K562 (cell line): ENCODE data around the gene PATJ. TPM values are rescaled to one million over a fixed set of nuclear protein-coding genes. Genes with fewer than 3 reads are reported as not detected.

Experiments
- ATAC-seq: fragments of 200-7000 bp; cut with Tn5 transposase; 3 replicates; pipeline ENCODE4 v1.9.1; 2020; ENCODE audit warnings: moderate library complexity
- BruUV-seq: library from RNA; stranded (reverse); fragments of 400-500 nt; replicated peaks from 2 replicates; lab custom pipeline; 2021; lab: Mats Ljungman, UMichigan
- CTCF ChIA-PET: fragments of 300-600 bp; formaldehyde crosslinking; extraction: SDS; loops from one replicate; lab custom pipeline; 2021; ENCODE audit warnings: low intra/inter-chr PET ratio; lab: Yijun Ruan, JAX
- POLR2A ChIA-PET: fragments of 300-600, 350-650 bp; sonication (Branson Sonifier 250); formaldehyde crosslinking; extraction: SDS; loops from one replicate; lab custom pipeline; 2021; ENCODE audit warnings: antibody characterized with exemption, inconsistent platforms; lab: Yijun Ruan, JAX
- DNase-seq, 4 experiments: peaks; one replicate each; pipeline versions ENCODE4 v3.0.0 to v3.0.0-alpha.2; 2011 to 2018; ENCODE audit warnings: low spot score in 3 of 4, mixed read lengths in 3 of 4; ENCODE audit errors: extremely low read depth in 1 of 4
- FAIRE-seq: peaks from 2 replicates; lab custom pipeline; 2011; peaks lifted over from hg19 to GRCh38; lab: Jason Lieb, UNC
- H2AFZ ChIP-seq: 2 replicates; pipeline ENCODE4 v1.6.0; 2011; ENCODE audit warnings: low read depth, low read length, control low read depth, inconsistent platforms
- H3K27ac ChIP-seq: fragments of 200-600 bp; 3 replicates; pipeline ENCODE4 v1.8.0; 2011; ENCODE audit warnings: low read depth, mild to moderate bottlenecking, control low read depth, inconsistent platforms, low read length, moderate library complexity, mixed read lengths; ENCODE audit errors: extremely low read depth
- H3K27me3 ChIP-seq, 2 experiments: fragments of 300-600 bp in 1 of 2; 2 replicates in 1 of 2; 3 replicates in 1 of 2; pipeline versions ENCODE4 v1.6.0 to v1.8.0; 2011; ENCODE audit warnings: inconsistent platforms in 2 of 2, low read length in 2 of 2, mild to moderate bottlenecking in 1 of 2, mixed read lengths in 1 of 2, moderate library complexity in 1 of 2; ENCODE audit not compliant: control insufficient read depth in 2 of 2, insufficient read depth in 2 of 2
- H3K36me3 ChIP-seq: fragments of 300-600 bp; 3 replicates; pipeline ENCODE4 v1.8.0; 2011; ENCODE audit warnings: mild to moderate bottlenecking, low read length, inconsistent platforms; ENCODE audit not compliant: control insufficient read depth, insufficient read depth
- H3K4me1 ChIP-seq, 2 experiments: fragments of 200-600 bp in 1 of 2; replicated peaks in 1 of 2; 2 replicates in 1 of 2; 3 replicates in 1 of 2; pipeline versions ENCODE4 v1.5.1 to v1.8.0; 2011; ENCODE audit warnings: inconsistent platforms in 2 of 2, low read length in 2 of 2, mild to moderate bottlenecking in 1 of 2, mixed read lengths in 1 of 2, moderate library complexity in 1 of 2; ENCODE audit not compliant: control insufficient read depth in 2 of 2, insufficient read depth in 2 of 2
- H3K4me2 ChIP-seq: 2 replicates; pipeline ENCODE4 v1.6.1; 2011; ENCODE audit warnings: low read length, control low read depth, inconsistent platforms, mixed read lengths; ENCODE audit not compliant: insufficient read depth
- H3K4me3 ChIP-seq: fragments of 200-600 bp; sonication (generic), shearing (Covaris generic); 2 replicates; pipeline ENCODE4 v1.5.1; 2016; ENCODE audit warnings: control low read depth, inconsistent platforms
- H3K79me2 ChIP-seq: fragments of 200-600 bp; 3 replicates; pipeline ENCODE4 v1.8.0; 2011; ENCODE audit warnings: low read length, inconsistent platforms; ENCODE audit not compliant: control insufficient read depth, insufficient read depth
- H3K9ac ChIP-seq, 2 experiments: 2 replicates each; pipeline versions ENCODE4 v1.6.0 to v1.6.1; 2011; ENCODE audit warnings: low read depth in 2 of 2, low read length in 2 of 2, control low read depth in 1 of 2, inconsistent platforms in 1 of 2, mild to moderate bottlenecking in 1 of 2, mixed read lengths in 1 of 2; ENCODE audit not compliant: insufficient read depth in 1 of 2
- H3K9me1 ChIP-seq: one replicate; pipeline ENCODE4 v1.6.0; 2011; ENCODE audit warnings: inconsistent platforms, mild to moderate bottlenecking, low read length, moderate library complexity; ENCODE audit not compliant: control insufficient read depth, insufficient read depth
- H3K9me3 ChIP-seq: replicated peaks from 2 replicates; pipeline ENCODE4 v1.5.1; 2011; ENCODE audit warnings: low read depth, low read length, inconsistent platforms; ENCODE audit not compliant: control insufficient read depth, insufficient read depth
- H4K20me1 ChIP-seq: replicated peaks from 2 replicates; pipeline ENCODE4 v1.6.1; 2011; ENCODE audit warnings: low read length, inconsistent platforms, mixed read lengths; ENCODE audit not compliant: control insufficient read depth, insufficient read depth
- ESRRA ChIP-seq: fragments of 450-650 bp; IDR thresholded peaks from 2 replicates; pipeline ENCODE4 v1.6.1; 2014; ENCODE audit warnings: low read depth, mild to moderate bottlenecking, moderate library complexity, borderline replicate concordance
- FOXP1 ChIP-seq: sonication (generic); formaldehyde crosslinking; IDR thresholded peaks from 2 replicates; pipeline ENCODE4 v1.8.0; 2022; ENCODE audit warnings: mild to moderate bottlenecking, missing genetic modification reagents
- PRMT5 ChIP-seq: sonication (generic); formaldehyde crosslinking; IDR thresholded peaks from 2 replicates; pipeline ENCODE4 v1.5.0; 2020; ENCODE audit warnings: missing genetic modification reagents
- SRSF3 ChIP-seq: fragments of 200-400 bp; formaldehyde crosslinking; IDR thresholded peaks from 2 replicates; pipeline ENCODE4 v1.6.1; 2016; ENCODE audit warnings: mild to moderate bottlenecking, low read length, moderate library complexity; ENCODE audit not compliant: insufficient read depth
- TSHZ1 ChIP-seq: fragments of 250-450 bp; sonication (Bioruptor Pico); IDR thresholded peaks from 2 replicates; pipeline ENCODE4 v1.4.0; 2020; ENCODE audit warnings: mild to moderate bottlenecking, moderate library complexity
- WGBS: fragments of 100-300 bp; shearing (Covaris generic); methylation state at CpG from one replicate; pipeline ENCODE4 v1.1.6; 2016; ENCODE audit warnings: low coverage, mixed read lengths; ENCODE audit not compliant: insufficient coverage; ENCODE audit errors: missing lambda C conversion rate; 5-methylcytosine and 5-hydroxymethylcytosine counted together
- in situ Hi-C: fragments of 300-500 bp; cut with MboI; formaldehyde crosslinking; loops from 4 replicates; pipeline ENCODE4 v1.15.0; 2018; ENCODE audit warnings: inconsistent platforms, mixed read lengths
- intact Hi-C: fragments of 100-400 bp; cut with micrococcal nuclease; formaldehyde crosslinking; loops from 2 replicates; pipeline ENCODE4 v1.14.2; 2022
- polyA plus RNA-seq, 8 experiments: library from polyadenylated mRNA; depleted of rRNA in 4 of 8; stranded (reverse) in 5 of 8; unstranded in 3 of 8; fragments of >200 nt; fragmentation: Nextera tagmentation in 2 of 8; fragmentation: Illumina TruSeq in 1 of 8; extraction: Ambion mirVana in 2 of 8; extraction: Trizol in 1 of 8; gene quantifications; 2 replicates each; pipeline versions ENCODE4 v1.2.1 to v1.2.3, GENCODE V29; 2011 to 2014; ENCODE audit warnings: inconsistent platforms in 1 of 8, missing spikeins in 1 of 8
- total RNA-seq, 7 experiments: library from RNA; depleted of rRNA in 6 of 7; stranded (reverse); fragments of >200 nt in 6 of 7; fragmentation: Illumina TruSeq in 2 of 7; extraction: Trizol in 2 of 7; gene quantifications; 2 replicates each; pipeline versions ENCODE4 v1.2.1 to v1.2.3, GENCODE V29; 2011 to 2021; ENCODE audit warnings: low replicate concordance in 1 of 7

PATJ gene
- total and polyA plus RNA-seq, 9 of the 15 experiments (the other 6 are each of a cell fraction or from before 2014, with no cell fraction given) = 0.22 TPM; not detected in 8

GRCh38 chr1:61819421-61819820 is 77.1 kb downstream of the PATJ start (continued):
- no peak for TF ChIP-seq TSHZ1 (CRISPR knock-in tag)
- no peak for TF ChIP-seq FOXP1
- TF ChIP-seq PRMT5 = no peak
- TF ChIP-seq ESRRA = no peak

- no peaks in the 10 kb centered on the region for H3K9me3 ChIP-seq
- H2AFZ ChIP-seq = no peak overlapping the region
- no peak for TF ChIP-seq SRSF3
- TF ChIP-seq, all 486 proteins: peak for 0
- POLR2A ChIA-PET = no interaction called here
- no TSS peak for BruUV-seq
- no peak for DNase-seq
- ATAC-seq = no peak
- Histone ChIP-seq H3K27ac (no peak overlapping the region), H3K4me1 (no peaks in the 10 kb centered on the region), H4K20me1 (no peaks in the 10 kb centered on the region), H3K4me2 (no peak overlapping the region), H3K27me3 (peaks cover 3 to 19% of the 10 kb centered on the region in 2 experiments; a peak in 4 of 5 replicates), H3K4me3 (no peak overlapping the region), H3K9ac (no peak overlapping the region), H3K36me3 (no peaks in the 10 kb centered on the region), H3K9me1 (no peaks in the 10 kb centered on the region), H3K79me2 (no peaks in the 10 kb centered on the region)
- in situ Hi-C loops (no loop called here), intact Hi-C loops (no loop called here)
- 0% methylated on average over 1 of the region's 1 CpG for WGBS
- CTCF ChIA-PET = no interaction called here
- no peak for FAIRE-seq
Observed at GRCh38 chr1:61825393-61825792, 83.1 kb downstream of the PATJ start.
